NCI-H2227 treated with DMSO at 0.1 percent for 48 hours (cell line): ENCODE measurements around the gene LRRC37B.
"Not testable (repeated sequence)": the region's sequence is repeated elsewhere in the genome, so short reads cannot be mapped to it uniquely, and the experiment has no call there.

Source experiments
- DNase-seq: peaks from one replicate; lab custom pipeline; 2025; lab: John Stamatoyannopoulos, UW

The LRRC37B gene

DNA sequence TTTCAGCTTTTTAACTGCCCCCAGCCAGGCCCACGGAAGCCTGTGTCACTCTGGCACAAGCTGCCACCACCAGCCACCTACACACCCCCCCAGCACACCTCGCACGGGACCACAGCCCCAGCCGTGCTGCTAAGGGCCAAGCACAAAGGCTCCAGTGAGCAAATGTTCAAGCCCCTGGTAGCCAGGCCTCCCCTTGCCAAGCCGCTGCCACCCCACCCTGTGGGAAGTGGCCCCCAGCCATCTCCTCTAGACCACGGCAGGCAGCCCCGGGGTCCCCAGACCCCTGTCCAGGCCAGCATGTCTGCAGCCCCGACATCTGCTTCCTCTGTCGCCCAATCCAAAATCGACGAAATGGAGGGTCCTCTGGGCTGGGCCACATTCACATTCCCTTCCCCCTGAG, 35.1 kb downstream of the LRRC37B start:
- not testable (repeated sequence) for DNase-seq

- DNase-seq = not testable (repeated sequence)
Observed at GRCh38 chr17:32045611-32046010, 38.4 kb downstream of the LRRC37B start.

DNA sequence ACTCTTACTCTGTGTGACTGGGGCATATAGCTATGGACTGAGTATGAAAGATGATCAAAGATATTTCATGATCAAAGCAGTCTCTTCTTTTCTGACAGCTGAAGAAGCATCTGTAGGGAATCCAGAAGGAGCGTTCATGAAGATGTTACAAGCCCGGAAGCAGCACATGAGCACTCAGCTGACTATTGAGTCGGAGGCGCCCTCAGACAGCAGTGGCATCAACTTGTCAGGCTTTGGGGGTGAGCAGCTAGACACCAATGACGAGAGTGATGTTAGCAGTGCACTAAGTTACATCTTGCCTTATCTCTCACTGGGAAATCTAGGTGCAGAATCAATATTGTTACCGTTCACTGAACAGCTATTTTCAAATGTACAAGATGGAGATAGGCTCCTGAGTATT, 40.5 kb downstream of the LRRC37B start:
- DNase-seq = not testable (repeated sequence)

DNA sequence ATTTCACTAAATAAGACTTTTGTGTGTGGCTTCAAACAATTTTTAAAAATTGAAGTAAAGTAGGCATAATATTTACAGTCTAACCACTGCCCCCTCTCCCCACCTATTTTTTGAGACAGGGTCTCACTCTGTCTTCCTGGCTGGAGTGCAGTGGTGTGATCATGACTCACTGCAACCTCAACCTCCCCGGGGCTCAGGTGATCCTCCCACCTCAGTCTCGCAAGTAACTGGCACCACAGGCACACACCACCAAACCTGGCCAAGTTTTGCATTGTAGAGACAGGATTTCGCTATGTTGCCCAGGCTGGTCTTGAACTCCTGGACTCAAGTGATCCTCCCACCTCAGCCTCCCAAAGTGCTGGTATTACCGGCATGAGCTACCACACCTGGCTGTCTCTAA, 47.8 kb downstream of the LRRC37B start:
- not testable (repeated sequence) for DNase-seq

GRCh38 chr17:32055425-32055824, 48.2 kb downstream of the LRRC37B start:
- not testable (repeated sequence) for DNase-seq

DNA sequence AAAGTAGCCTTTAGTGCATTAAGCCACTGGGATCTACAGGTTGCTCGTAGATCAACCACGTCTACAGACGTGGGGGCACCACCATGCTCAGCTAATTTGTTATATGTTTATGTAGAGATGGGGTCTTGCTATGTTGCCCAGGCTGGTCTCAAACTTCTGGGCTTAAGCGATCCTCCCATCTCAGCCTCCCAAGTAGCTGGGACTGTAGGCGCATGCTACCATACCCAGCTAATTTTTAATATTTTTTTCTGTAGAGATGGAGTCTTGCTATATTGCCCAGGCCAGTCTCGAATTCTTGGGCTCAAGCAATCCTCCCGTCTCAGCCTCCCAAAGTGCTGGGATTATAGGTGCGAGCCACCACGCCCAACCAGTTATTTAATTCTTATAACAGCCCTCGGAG, 49.3 kb downstream of the LRRC37B start:
- not testable (repeated sequence) for DNase-seq

DNA sequence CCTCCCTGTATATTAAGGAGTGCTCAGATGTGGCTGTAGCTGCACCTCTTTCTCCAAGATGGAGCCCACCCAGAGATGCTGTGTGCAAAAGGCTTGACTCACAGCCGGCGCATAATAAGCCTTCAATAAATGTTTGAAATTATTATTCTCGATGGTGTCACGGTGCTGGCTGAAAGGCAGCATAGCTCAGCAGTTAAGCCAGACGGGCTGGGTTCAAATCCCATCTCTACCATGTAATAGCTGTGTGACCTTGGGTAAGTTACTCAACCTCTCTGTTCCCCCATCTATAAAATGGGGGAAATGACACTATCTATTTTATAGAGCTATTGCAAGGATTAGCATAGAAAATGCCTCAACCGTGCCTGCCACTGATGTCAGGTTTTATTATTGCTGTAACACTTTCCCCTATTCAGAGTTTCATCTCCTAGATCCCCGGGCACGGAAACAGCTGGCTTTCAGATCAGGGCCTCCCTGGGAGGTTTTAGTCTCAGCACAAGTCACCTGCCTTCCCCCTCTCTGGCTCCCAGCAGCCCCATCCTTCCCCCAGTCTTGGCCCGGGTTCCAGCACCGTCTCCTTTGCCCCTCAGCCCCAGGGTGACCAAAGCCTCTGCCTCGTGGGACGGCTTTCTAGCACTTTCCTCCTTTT, 50.4 kb downstream of the LRRC37B start:
- DNase-seq = not testable (repeated sequence)

GRCh38 chr17:32060695-32061094, 53.5 kb downstream of the LRRC37B start:
- DNase-seq = not testable (repeated sequence)

- not testable (repeated sequence) for DNase-seq
Observed at GRCh38 chr17:32061840-32062239, 54.7 kb downstream of the LRRC37B start.

DNA sequence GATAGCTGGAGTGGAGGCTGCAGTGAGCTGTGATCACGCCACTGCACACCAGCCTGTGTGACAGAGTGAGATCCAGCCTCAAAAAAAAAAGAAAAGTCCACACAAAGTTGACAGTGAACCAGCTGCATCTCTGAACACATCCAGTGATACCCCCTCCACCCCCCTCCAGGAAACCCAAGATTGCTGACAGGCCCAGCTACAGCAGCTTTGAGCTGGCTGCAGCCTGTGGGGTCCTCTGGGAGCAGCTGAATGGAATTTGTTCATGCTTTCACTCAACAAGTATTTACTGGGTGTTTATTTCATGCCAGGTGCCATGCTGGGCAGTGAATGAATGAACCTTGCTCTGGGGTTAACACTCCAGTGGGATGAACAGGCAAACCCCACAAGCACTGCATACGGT, 56.9 kb downstream of the LRRC37B start:
- not testable (repeated sequence) for DNase-seq

DNA sequence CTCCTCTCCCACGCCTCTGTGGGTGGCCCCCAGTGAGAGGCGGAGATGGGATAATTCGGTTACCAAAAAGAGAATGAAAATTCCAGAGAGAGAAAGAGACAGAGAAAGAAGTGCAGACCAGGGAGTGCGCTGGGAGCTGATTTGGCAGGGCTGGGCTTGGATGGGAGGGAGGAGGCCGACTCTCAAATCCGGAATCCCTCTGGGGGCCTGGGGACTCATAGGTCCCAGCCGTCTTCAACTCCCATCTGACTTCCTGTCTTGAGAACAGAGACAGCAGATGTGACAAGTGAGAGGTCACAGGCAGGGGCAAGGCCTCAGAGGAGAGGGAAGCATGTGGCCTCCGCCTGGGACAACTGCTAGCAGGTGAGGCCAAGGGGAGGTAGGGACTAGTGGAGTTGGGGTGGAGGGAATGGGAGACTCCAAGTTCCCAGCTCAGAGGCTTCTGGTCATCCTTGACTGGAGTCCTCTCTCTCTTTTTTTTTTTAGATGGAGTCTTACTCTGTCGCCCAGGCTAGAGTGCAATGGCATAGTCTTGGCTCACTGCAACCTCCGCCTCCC, 59.0 kb downstream of the LRRC37B start:
- not testable (repeated sequence) for DNase-seq

DNA sequence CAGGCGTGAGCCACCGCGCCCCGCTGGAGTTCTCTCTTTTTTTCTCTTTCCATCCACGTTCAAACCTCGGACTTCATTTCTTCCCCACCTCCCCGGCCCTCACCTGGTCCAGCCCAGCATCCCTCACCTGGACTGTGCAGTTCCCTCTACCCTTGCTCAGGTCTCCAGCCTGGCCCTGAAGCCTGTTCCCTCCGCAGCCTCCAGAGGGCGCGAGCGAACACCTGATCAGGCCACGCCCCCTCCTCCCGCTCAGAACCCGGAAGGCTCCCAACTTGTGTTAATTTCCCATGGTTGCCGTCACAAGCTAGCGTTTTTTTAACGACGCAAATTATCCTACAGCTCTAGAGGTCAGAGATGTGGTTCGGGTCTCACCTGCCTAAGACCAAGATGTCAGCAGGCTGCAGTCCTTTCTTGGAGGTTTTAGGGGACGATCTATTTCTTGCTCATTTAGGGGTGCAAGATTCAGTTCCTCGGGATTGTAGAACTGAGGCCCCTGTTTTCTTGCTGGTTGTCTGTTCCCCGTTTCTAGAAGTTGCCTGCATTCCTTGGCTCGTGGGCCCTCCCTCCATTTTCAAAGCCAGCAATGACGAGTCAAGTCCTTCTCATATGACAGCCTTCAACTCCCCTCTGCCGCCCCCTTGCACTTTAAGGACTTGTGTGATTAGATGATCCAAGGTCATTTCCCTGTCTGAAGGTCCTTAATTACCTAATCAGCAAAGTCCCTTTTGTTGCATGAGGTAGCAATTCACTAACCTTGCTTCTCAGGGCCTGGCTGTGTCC, 59.9 kb downstream of the LRRC37B start:
- not testable (repeated sequence) for DNase-seq

GRCh38 chr17:32069067-32069466, 61.9 kb downstream of the LRRC37B start:
- not testable (repeated sequence) for DNase-seq

GRCh38 chr17:32071961-32072360, 64.8 kb downstream of the LRRC37B start:
- DNase-seq = not testable (repeated sequence)

- not testable (repeated sequence) for DNase-seq
Observed at GRCh38 chr17:32073131-32073530, 65.9 kb downstream of the LRRC37B start.

DNA sequence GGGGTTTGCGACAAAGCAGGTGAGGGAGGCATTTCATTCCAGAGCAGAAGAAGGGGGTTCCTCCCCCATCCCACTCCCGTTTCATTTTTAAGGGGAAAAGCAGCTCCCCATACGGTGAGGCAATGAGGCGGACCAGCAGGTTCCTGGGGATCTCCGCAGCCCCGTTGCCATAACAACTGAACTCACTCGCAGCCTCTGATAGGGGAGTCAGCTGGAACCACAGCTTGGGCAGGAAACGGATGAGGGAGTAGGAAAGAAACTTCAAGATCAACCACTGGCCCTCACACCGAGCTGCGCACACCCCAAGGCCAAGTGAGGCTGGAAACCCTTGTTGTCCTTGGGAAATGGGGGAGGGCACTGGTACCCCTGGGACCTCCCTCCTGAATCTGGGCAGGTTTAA, 72.6 kb downstream of the LRRC37B start:
- peak; percentile 24 for DNase-seq

GRCh38 chr17:32083550-32083979, 76.4 kb downstream of the LRRC37B start:
- DNase-seq = not testable (repeated sequence)

- DNase-seq = peak; percentile 39
Observed at GRCh38 chr17:32084003-32084941, 77.1 kb downstream of the LRRC37B start.

GRCh38 chr17:32084942-32085829, 78.0 kb downstream of the LRRC37B start:
- not testable (repeated sequence) for DNase-seq

DNA sequence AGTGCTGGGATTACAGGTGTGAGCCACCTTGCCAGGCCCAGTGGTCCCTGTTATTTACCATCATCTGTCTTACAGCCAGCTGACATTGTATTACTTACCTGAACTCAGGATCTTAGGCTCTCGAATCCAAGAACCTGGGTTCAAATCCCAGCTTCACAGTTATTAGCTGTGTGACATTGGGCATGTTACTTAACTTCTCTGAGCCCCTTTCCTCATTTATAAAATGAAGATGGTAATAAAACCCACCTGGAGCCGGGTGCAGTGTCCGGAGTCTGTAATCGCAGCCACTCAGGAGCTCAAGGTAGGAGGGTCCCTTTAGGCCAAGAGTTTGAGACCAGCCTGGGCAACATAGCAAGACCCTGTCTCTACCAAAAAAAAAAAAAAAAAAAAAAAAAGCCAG, 79.7 kb downstream of the LRRC37B start:
- DNase-seq = not testable (repeated sequence)

GRCh38 chr17:32092062-32092461, 84.9 kb downstream of the LRRC37B start:
- DNase-seq = not testable (repeated sequence)
